ENCODE measurements around the gene NELL2. TPM values are rescaled to one million over a fixed set of nuclear protein-coding genes. Genes with fewer than 3 reads are reported as not detected.

The NELL2 gene
- total RNA-seq, 4 donors from 2014 or later: 0.12 to 42.0 (median 2.0) TPM; not detected in 1

- no peak for ATAC-seq
- no peak overlapping the region for H3K27ac ChIP-seq
- H3K36me3 ChIP-seq: no peaks in the 10 kb centered on the region
- H3K4me1 ChIP-seq: no peaks in the 10 kb centered on the region
- no peak for TF ChIP-seq POLR2A (IDR thresholded peaks at IDR 0.05)
- no peak for TF ChIP-seq POLR2AphosphoS5 (IDR thresholded peaks at IDR 0.05)
- no peak for TF ChIP-seq EP300 (IDR thresholded peaks at IDR 0.05)
- TF ChIP-seq CTCF (IDR thresholded peaks at IDR 0.05): no peak
- H3K9me3 ChIP-seq: peaks cover 0 to 5% (median 0%) of the 10 kb centered on the region in 3 donors
- WGBS, 2 donors (ENCODE audit: low coverage in 1 of 2): 63 to 92% methylated on average over 1 of the region's 1 CpG
- H3K27me3 ChIP-seq: no peaks in the 10 kb centered on the region
- H3K4me3 ChIP-seq: no peak overlapping the region
Measured at GRCh38 chr12:44484862-44485261, 391.3 kb downstream of the NELL2 start.

DNA sequence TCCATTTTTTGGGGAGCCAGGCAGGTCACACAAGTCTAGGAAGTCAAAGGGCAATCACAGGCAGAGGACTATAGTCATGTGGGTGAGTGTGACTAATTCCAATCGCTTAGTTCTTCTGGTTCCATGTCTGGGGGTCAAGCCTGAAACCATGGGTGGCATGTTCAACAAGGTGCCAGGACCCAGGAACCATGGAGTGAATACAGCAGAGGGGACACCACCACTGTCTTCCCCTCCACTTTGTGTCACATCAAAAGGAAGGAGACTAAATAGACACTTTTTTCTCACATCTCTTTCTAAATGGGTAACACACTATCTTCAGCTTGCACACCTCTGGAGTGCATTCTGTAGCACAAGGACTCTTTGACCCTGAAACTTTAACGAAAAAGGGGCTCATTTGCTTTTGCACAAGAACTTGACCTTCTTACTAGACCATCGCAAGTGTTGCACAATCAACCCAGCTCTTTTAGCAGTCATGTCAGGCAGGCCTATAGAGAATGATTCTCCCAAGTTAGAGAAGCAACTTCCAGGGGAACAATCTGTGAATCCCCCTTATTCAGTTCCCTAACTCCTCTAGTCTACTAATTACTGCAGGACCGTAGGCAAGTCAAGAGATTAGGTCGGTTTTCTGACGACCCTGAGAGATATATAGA is 398.7 kb downstream of the NELL2 start:
- ATAC-seq: no peak
- WGBS, 2 donors (ENCODE audit: low coverage in 1 of 2): 74 to 76% methylated on average over 5 to 6 of the region's 6 CpGs
- H3K4me3 ChIP-seq: no peak overlapping the region
- no peaks in the 10 kb centered on the region for H3K27me3 ChIP-seq
- H3K4me1 ChIP-seq: no peaks in the 10 kb centered on the region
- H3K9me3 ChIP-seq: peaks cover 0 to 48% (median 0%) of the 10 kb centered on the region in 3 donors
- no peak overlapping the region for H3K27ac ChIP-seq
- no peak for TF ChIP-seq POLR2AphosphoS5 (IDR thresholded peaks at IDR 0.05)
- TF ChIP-seq EP300 (IDR thresholded peaks at IDR 0.05): no peak
- no peak for TF ChIP-seq POLR2A (IDR thresholded peaks at IDR 0.05)
- TF ChIP-seq CTCF (IDR thresholded peaks at IDR 0.05): no peak
- H3K36me3 ChIP-seq: no peaks in the 10 kb centered on the region

- 70 to 93% methylated on average over 1 to 2 of the region's 2 CpGs for WGBS, 2 donors (ENCODE audit: low coverage in 1 of 2)
- Histone ChIP-seq H3K9me3 (peaks cover 0 to 48% (median 0%) of the 10 kb centered on the region in 3 donors), H3K27ac (no peak overlapping the region), H3K4me3 (no peak overlapping the region), H3K27me3 (no peaks in the 10 kb centered on the region), H3K36me3 (no peaks in the 10 kb centered on the region), H3K4me1 (no peaks in the 10 kb centered on the region)
- ATAC-seq: no peak
- TF ChIP-seq POLR2AphosphoS5 (IDR thresholded peaks at IDR 0.05) (no peak), POLR2A (IDR thresholded peaks at IDR 0.05) (no peak), CTCF (IDR thresholded peaks at IDR 0.05) (no peak), EP300 (IDR thresholded peaks at IDR 0.05) (no peak)
Measured at GRCh38 chr12:44476683-44477082, 399.4 kb downstream of the NELL2 start.

DNA sequence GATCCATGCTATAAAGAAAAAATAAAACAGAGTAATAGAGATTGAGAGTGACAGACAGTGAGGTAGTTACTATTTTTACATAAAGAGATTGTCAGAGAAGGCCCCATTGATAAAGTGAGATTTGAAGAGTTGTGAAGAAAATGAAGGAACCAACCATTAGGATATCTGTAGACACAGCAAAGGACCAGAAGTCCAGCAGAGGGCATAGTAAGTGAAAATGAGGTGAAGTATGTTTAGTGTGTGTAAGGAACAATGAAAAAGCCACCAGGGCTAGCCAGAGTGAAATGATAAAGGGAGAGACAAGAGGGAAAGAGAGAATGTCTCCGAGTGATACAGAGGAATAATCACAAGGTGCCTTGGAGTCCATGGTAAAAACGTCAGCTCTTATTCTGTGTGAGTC is 411.0 kb downstream of the NELL2 start:
- WGBS, 2 donors (ENCODE audit: low coverage in 1 of 2): 81 to 100% methylated on average over 2 of the region's 2 CpGs
- Histone ChIP-seq H3K27ac (no peak overlapping the region), H3K9me3 (peaks cover 0 to 6% (median 0%) of the 10 kb centered on the region in 3 donors), H3K36me3 (no peaks in the 10 kb centered on the region), H3K27me3 (no peaks in the 10 kb centered on the region), H3K4me1 (no peaks in the 10 kb centered on the region), H3K4me3 (no peak overlapping the region)
- ATAC-seq: no peak
- TF ChIP-seq CTCF (IDR thresholded peaks at IDR 0.05) (no peak), POLR2AphosphoS5 (IDR thresholded peaks at IDR 0.05) (no peak), EP300 (IDR thresholded peaks at IDR 0.05) (no peak), POLR2A (IDR thresholded peaks at IDR 0.05) (no peak)

DNA sequence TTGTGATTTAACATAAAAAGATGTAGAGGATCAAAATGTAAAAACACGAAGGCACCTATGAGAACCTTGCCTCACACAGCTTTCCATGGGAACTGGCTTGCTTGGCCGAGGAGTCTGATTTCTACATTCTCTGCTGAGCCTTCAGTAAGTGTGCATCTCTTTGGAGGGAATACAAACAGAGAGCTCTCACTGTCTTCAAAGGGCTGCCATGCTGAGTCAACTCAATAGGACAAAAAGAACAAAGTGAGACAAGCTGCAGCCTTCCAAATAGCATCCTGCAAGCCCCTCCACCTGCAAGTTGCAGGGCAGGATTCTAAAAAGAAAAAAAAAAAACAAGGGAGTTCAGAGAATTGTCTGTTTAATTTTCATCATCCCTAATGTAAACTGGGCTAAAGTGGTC is 411.9 kb downstream of the NELL2 start:
- no peak for ATAC-seq
- H3K9me3 ChIP-seq: peaks cover 0 to 6% (median 0%) of the 10 kb centered on the region in 3 donors
- H3K4me1 ChIP-seq: no peaks in the 10 kb centered on the region
- WGBS, 2 donors (ENCODE audit: low coverage in 1 of 2): 49% methylated on average over 2 of the region's 2 CpGs
- H3K36me3 ChIP-seq: no peaks in the 10 kb centered on the region
- TF ChIP-seq EP300 (IDR thresholded peaks at IDR 0.05) (no peak), POLR2A (IDR thresholded peaks at IDR 0.05) (no peak), POLR2AphosphoS5 (IDR thresholded peaks at IDR 0.05) (no peak)
- no peak overlapping the region for H3K4me3 ChIP-seq
- H3K27ac ChIP-seq: no peak overlapping the region
- no peaks in the 10 kb centered on the region for H3K27me3 ChIP-seq

All from gastroesophageal sphincter (tissue), 4 donors.